ENCODE measurements around the gene BCL11B.

GRCh38 chr14:99271951-99272631 is at the start of gene BCL11B:
- TF ChIP-seq, protein P1, sequence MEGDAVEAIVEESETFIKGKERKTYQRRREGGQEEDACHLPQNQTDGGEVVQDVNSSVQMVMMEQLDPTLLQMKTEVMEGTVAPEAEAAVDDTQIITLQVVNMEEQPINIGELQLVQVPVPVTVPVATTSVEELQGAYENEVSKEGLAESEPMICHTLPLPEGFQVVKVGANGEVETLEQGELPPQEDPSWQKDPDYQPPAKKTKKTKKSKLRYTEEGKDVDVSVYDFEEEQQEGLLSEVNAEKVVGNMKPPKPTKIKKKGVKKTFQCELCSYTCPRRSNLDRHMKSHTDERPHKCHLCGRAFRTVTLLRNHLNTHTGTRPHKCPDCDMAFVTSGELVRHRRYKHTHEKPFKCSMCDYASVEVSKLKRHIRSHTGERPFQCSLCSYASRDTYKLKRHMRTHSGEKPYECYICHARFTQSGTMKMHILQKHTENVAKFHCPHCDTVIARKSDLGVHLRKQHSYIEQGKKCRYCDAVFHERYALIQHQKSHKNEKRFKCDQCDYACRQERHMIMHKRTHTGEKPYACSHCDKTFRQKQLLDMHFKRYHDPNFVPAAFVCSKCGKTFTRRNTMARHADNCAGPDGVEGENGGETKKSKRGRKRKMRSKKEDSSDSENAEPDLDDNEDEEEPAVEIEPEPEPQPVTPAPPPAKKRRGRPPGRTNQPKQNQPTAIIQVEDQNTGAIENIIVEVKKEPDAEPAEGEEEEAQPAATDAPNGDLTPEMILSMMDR (IDR thresholded peaks at IDR 0.05) = peak; percentile 49
- peak; percentile 61 for TF ChIP-seq EZH2 (IDR thresholded peaks at IDR 0.05)

Measured in neural progenitor cell (in vitro differentiated cells).